ENCODE results near the gene RPS6KA6. TPM values are rescaled to one million over a fixed set of nuclear protein-coding genes. Genes with fewer than 3 reads are reported as not detected.

Gene RPS6KA6
- total RNA-seq, 2 donors from 2014 or later: 17.9 to 18.3 TPM

- no peak for DNase-seq
- H3K27ac Mint-ChIP-seq: no peak overlapping the region
These were observed 25.6 kb downstream of the RPS6KA6 start for GRCh38 chrX:84162401-84162800.

DNA sequence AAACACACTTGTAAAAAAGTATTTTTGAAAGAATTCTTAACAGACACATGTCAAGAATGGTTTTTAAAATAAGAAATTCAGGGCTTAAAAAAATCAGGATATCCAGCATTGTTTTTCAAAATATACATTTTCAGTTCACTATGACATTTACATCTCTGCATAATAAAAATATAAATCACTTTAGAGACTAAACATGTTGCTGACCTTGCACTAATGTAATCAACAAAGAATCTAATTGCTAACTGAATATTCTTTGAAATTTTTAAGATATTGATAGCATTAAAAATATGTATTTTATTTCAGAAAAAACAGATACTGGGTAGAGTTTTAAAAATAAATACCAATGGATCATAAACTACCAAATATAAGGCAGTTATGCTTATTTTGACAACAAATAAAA lies 26.4 kb downstream of the RPS6KA6 start:
- Histone ChIP-seq H3K9me3 (ENCODE audit: control insufficient read depth, low read length) (no peaks in the 10 kb centered on the region), H3K4me1 (ENCODE audit: control insufficient read depth, insufficient read depth, low read length) (no peaks in the 10 kb centered on the region), H3K36me3 (ENCODE audit: control insufficient read depth, insufficient read depth, low read length) (peaks cover 6% of the 10 kb centered on the region), H3K27me3 (ENCODE audit: control insufficient read depth, insufficient read depth, low read length, poor library complexity, severe bottlenecking) (no peaks in the 10 kb centered on the region), H3K27ac (ENCODE audit: low read depth, low read length) (no peak overlapping the region), H3K9ac (ENCODE audit: extremely low read depth, low read length, poor library complexity, severe bottlenecking) (no peak overlapping the region), H3K4me3 (ENCODE audit: low read length) (no peak overlapping the region)
- H3K27me3 Mint-ChIP-seq (ENCODE audit: insufficient read depth): no peaks in the 10 kb centered on the region
- no peak overlapping the region for H3K4me3 Mint-ChIP-seq
- DNase-seq: no peak
- H3K27ac Mint-ChIP-seq: no peak overlapping the region
- peaks cover 6% of the 10 kb centered on the region for H3K36me3 Mint-ChIP-seq (ENCODE audit: low read depth)
- H3K4me1 Mint-ChIP-seq: no peaks in the 10 kb centered on the region
- H3K9me3 Mint-ChIP-seq: peaks cover 12% of the 10 kb centered on the region
- TF ChIP-seq, protein P1, sequence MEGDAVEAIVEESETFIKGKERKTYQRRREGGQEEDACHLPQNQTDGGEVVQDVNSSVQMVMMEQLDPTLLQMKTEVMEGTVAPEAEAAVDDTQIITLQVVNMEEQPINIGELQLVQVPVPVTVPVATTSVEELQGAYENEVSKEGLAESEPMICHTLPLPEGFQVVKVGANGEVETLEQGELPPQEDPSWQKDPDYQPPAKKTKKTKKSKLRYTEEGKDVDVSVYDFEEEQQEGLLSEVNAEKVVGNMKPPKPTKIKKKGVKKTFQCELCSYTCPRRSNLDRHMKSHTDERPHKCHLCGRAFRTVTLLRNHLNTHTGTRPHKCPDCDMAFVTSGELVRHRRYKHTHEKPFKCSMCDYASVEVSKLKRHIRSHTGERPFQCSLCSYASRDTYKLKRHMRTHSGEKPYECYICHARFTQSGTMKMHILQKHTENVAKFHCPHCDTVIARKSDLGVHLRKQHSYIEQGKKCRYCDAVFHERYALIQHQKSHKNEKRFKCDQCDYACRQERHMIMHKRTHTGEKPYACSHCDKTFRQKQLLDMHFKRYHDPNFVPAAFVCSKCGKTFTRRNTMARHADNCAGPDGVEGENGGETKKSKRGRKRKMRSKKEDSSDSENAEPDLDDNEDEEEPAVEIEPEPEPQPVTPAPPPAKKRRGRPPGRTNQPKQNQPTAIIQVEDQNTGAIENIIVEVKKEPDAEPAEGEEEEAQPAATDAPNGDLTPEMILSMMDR (conservative IDR thresholded peaks at IDR 0.05): no peak

More at GRCh38 chrX:84162401-84162800, 25.6 kb downstream of the RPS6KA6 start:
- Histone ChIP-seq H3K27me3 (ENCODE audit: control insufficient read depth, insufficient read depth, low read length, poor library complexity, severe bottlenecking) (no peaks in the 10 kb centered on the region), H3K9me3 (ENCODE audit: control insufficient read depth, low read length) (no peaks in the 10 kb centered on the region), H3K4me3 (ENCODE audit: low read length) (no peak overlapping the region), H3K4me1 (ENCODE audit: control insufficient read depth, insufficient read depth, low read length) (no peaks in the 10 kb centered on the region), H3K27ac (ENCODE audit: low read depth, low read length) (no peak overlapping the region), H3K36me3 (ENCODE audit: control insufficient read depth, insufficient read depth, low read length) (peaks cover 6% of the 10 kb centered on the region), H3K9ac (ENCODE audit: extremely low read depth, low read length, poor library complexity, severe bottlenecking) (no peak overlapping the region)
- H3K27me3 Mint-ChIP-seq (ENCODE audit: insufficient read depth): no peaks in the 10 kb centered on the region
- H3K9me3 Mint-ChIP-seq: peaks cover 16% of the 10 kb centered on the region
- no peak overlapping the region for H3K4me3 Mint-ChIP-seq
- TF ChIP-seq, protein P1 (conservative IDR thresholded peaks at IDR 0.05): no peak
- peaks cover 6% of the 10 kb centered on the region for H3K36me3 Mint-ChIP-seq (ENCODE audit: low read depth)
- H3K4me1 Mint-ChIP-seq: no peaks in the 10 kb centered on the region

- no peak overlapping the region for H3K4me3 ChIP-seq (ENCODE audit: low read length)
- peaks cover 6% of the 10 kb centered on the region for H3K36me3 Mint-ChIP-seq (ENCODE audit: low read depth)
- H3K9me3 Mint-ChIP-seq: peaks cover 14% of the 10 kb centered on the region
- no peak for DNase-seq
- H3K27me3 Mint-ChIP-seq (ENCODE audit: insufficient read depth): no peaks in the 10 kb centered on the region
- no peak overlapping the region for H3K27ac Mint-ChIP-seq
- 93 to 100% methylated on average over 1 to 4 of the region's 4 CpGs for WGBS, 2 experiments (ENCODE audit: insufficient coverage in 1 of 2, insufficient read length in 1 of 2)
- H3K36me3 ChIP-seq (ENCODE audit: control insufficient read depth, insufficient read depth, low read length): peaks cover 7% of the 10 kb centered on the region
- no peaks in the 10 kb centered on the region for H3K27me3 ChIP-seq (ENCODE audit: control insufficient read depth, insufficient read depth, low read length, poor library complexity, severe bottlenecking)
- TF ChIP-seq, protein P1 (conservative IDR thresholded peaks at IDR 0.05): no peak
- no peaks in the 10 kb centered on the region for H3K9me3 ChIP-seq (ENCODE audit: control insufficient read depth, low read length)
- no peaks in the 10 kb centered on the region for H3K4me1 Mint-ChIP-seq
- H3K9ac ChIP-seq (ENCODE audit: extremely low read depth, low read length, poor library complexity, severe bottlenecking): no peak overlapping the region
- H3K4me3 Mint-ChIP-seq: no peak overlapping the region
- no peak overlapping the region for H3K27ac ChIP-seq (ENCODE audit: low read depth, low read length)
- H3K4me1 ChIP-seq (ENCODE audit: control insufficient read depth, insufficient read depth, low read length): no peaks in the 10 kb centered on the region
These were observed 27.3 kb downstream of the RPS6KA6 start for GRCh38 chrX:84160736-84161135.

Data from endodermal cell (in vitro differentiated cells).